ENCODE results near the gene GLP2R. TPM values are rescaled to one million over a fixed set of nuclear protein-coding genes. Genes with fewer than 3 reads are reported as not detected.

GLP2R gene
- total RNA-seq, 4 donors from 2014 or later: 0.54 to 3.3 (median 1.2) TPM

DNA sequence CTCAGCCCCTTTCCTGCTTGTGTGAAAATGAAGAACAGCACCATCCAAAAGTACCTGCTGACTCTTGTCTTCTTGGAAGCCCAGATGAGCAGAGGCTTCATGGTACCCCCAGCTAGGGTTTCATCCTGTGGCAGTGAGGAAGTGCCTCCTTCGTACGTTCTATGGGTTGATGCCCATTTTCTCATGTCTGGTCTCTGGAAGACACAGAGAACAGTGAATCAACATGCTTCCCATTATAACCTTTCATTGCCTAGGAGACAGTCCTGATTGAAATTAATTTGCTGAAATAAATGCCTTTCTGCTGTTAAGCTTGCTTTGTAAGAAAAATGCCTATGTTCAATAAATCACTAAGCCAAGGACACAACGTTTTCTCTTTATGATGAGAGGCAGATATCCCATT is 42.8 kb downstream of the GLP2R start:
- TF ChIP-seq, protein P1, sequence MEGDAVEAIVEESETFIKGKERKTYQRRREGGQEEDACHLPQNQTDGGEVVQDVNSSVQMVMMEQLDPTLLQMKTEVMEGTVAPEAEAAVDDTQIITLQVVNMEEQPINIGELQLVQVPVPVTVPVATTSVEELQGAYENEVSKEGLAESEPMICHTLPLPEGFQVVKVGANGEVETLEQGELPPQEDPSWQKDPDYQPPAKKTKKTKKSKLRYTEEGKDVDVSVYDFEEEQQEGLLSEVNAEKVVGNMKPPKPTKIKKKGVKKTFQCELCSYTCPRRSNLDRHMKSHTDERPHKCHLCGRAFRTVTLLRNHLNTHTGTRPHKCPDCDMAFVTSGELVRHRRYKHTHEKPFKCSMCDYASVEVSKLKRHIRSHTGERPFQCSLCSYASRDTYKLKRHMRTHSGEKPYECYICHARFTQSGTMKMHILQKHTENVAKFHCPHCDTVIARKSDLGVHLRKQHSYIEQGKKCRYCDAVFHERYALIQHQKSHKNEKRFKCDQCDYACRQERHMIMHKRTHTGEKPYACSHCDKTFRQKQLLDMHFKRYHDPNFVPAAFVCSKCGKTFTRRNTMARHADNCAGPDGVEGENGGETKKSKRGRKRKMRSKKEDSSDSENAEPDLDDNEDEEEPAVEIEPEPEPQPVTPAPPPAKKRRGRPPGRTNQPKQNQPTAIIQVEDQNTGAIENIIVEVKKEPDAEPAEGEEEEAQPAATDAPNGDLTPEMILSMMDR (IDR thresholded peaks at IDR 0.05): no peak
- TF ChIP-seq POLR2A (IDR thresholded peaks at IDR 0.05): no peak

DNA sequence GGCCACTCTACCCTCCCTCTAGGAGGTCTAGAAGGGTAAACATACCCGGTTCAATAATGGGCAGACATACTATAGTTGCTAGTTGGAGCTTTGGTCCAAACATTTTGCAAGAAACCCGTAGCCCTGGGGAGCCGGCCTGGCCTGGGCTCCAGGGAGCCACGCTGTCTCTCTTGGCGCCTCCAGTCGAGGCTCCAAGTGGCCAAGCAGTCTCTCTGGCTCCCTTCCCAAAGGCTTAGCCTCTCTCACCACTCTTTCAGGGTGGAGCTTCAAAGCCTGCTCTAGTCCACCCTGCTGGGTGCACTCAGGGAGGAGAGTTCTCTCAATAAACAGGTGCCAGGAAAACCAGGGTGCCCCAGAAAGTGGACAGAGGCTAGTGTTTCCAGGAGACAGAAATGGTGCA is 47.1 kb downstream of the GLP2R start:
- WGBS, 2 donors: 63 to 67% methylated on average over 6 of the region's 6 CpGs
- intact Hi-C loops (cut with DNase I): no loop called here
- no peaks in the 10 kb centered on the region for H3K4me1 ChIP-seq
- H3K9me3 ChIP-seq: no peaks in the 10 kb centered on the region
- no peak overlapping the region for H3K4me3 ChIP-seq (replicated peaks in 1 of 3)
- TF ChIP-seq, protein P1 (IDR thresholded peaks at IDR 0.05): no peak
- no peak for TF ChIP-seq POLR2A (IDR thresholded peaks at IDR 0.05)
- no peak overlapping the region for H3K27ac ChIP-seq
- DNase-seq: no peak
- H3K27me3 ChIP-seq: no peaks in the 10 kb centered on the region
- H3K36me3 ChIP-seq: no peaks in the 10 kb centered on the region

More for the DNA sequence above, 42.8 kb downstream of the GLP2R start:
- Histone ChIP-seq H3K36me3 (no peaks in the 10 kb centered on the region), H3K4me3 (replicated peaks in 1 of 3) (no peak overlapping the region), H3K27me3 (no peaks in the 10 kb centered on the region), H3K27ac (no peak overlapping the region), H3K9me3 (no peaks in the 10 kb centered on the region), H3K4me1 (no peaks in the 10 kb centered on the region)
- 80 to 87% methylated on average over 3 of the region's 3 CpGs for WGBS, 2 donors
- no peak for DNase-seq
- intact Hi-C loops (cut with DNase I): no loop called here

DNA sequence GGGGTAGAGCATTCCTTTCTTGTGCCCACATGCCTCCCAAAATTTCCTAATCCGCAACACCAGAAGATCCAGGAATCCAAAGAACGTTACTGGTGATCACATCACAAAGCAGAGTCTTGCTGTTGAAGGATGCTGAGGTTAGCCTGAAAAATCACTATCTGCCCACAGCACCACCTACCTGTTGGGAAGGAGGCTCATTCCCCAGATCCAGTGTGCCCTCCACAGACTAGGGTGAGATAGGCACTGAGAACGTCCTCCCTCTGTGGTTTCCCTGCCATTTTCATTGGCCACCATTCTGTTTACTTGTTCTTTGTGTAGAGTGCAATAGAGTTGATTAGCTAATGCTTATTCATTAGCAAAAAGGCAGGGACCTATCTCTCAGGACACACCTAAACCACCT is 49.0 kb downstream of the GLP2R start:
- intact Hi-C loops (cut with DNase I): no loop called here
- H3K9me3 ChIP-seq: no peaks in the 10 kb centered on the region
- H3K4me1 ChIP-seq: no peaks in the 10 kb centered on the region
- TF ChIP-seq POLR2A (IDR thresholded peaks at IDR 0.05): no peak
- TF ChIP-seq, protein P1 (IDR thresholded peaks at IDR 0.05): no peak
- H3K27me3 ChIP-seq: no peaks in the 10 kb centered on the region
- no peak overlapping the region for H3K4me3 ChIP-seq (replicated peaks in 1 of 3)
- H3K36me3 ChIP-seq: no peaks in the 10 kb centered on the region
- no peak for DNase-seq
- H3K27ac ChIP-seq: no peak overlapping the region
- 74 to 89% methylated on average over 3 of the region's 3 CpGs for WGBS, 2 donors

DNA sequence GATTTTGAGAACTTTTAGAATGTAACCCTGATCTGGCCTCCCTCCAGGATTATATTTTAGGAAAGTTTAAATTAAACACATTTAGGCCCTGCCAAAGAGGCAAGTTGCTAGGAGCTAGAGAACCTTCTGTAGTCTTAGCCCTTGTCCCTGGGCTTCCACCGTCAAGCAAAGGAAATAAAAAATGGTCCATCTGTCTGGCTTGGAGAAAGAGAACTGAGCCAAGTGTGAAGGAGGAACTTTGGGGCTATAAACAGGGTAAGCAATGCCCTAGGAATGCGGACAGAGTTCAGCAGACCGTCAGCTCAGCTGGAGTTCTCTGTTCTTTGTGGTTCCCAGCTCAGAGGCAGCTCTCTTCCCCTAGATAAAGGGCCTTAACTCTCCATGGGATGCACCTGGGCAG is 49.7 kb downstream of the GLP2R start:
- no peak for DNase-seq
- H3K4me1 ChIP-seq: no peaks in the 10 kb centered on the region
- TF ChIP-seq POLR2A (IDR thresholded peaks at IDR 0.05): no peak
- TF ChIP-seq, protein P1 (IDR thresholded peaks at IDR 0.05): no peak
- H3K4me3 ChIP-seq (replicated peaks in 1 of 3): no peak overlapping the region
- H3K27ac ChIP-seq: no peak overlapping the region
- 58 to 62% methylated on average over 3 of the region's 3 CpGs for WGBS, 2 donors
- H3K36me3 ChIP-seq: no peaks in the 10 kb centered on the region
- H3K9me3 ChIP-seq: no peaks in the 10 kb centered on the region
- intact Hi-C loops (cut with DNase I): no loop called here
- no peaks in the 10 kb centered on the region for H3K27me3 ChIP-seq

DNA sequence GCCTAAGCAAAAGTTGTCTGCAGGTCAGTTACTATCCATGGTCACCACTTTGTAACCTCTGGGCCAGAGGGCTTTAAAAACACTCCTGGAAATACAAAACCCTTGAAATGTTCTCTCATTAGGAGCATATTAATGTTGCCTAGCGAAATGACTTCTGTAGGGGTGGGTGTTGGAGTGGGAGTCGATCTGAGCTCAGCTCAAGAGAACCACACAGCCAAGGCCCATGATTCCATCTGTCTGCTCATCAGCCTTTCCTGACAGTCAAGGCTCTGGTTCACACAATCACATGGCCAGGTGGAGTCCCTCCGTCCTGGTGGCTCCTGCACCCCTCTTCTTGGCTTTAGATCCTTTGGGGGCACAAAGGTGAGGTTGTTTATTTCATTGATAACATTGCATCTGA is 52.6 kb downstream of the GLP2R start:
- no peaks in the 10 kb centered on the region for H3K27me3 ChIP-seq
- no peaks in the 10 kb centered on the region for H3K4me1 ChIP-seq
- WGBS, 2 donors: 74 to 75% methylated on average over 3 of the region's 3 CpGs
- no peak overlapping the region for H3K27ac ChIP-seq
- intact Hi-C loops (cut with DNase I): no loop called here
- no peaks in the 10 kb centered on the region for H3K9me3 ChIP-seq
- H3K36me3 ChIP-seq: no peaks in the 10 kb centered on the region
- no peak overlapping the region for H3K4me3 ChIP-seq (replicated peaks in 1 of 3)
- DNase-seq: no peak
- TF ChIP-seq, protein P1 (IDR thresholded peaks at IDR 0.05): no peak
- TF ChIP-seq POLR2A (IDR thresholded peaks at IDR 0.05): no peak
